COR-L47 (cell line): ENCODE results near the gene PLCB1.

Experiments
- DNase-seq: peaks from one replicate; lab custom pipeline; 2025; lab: John Stamatoyannopoulos, UW

The PLCB1 gene

DNA sequence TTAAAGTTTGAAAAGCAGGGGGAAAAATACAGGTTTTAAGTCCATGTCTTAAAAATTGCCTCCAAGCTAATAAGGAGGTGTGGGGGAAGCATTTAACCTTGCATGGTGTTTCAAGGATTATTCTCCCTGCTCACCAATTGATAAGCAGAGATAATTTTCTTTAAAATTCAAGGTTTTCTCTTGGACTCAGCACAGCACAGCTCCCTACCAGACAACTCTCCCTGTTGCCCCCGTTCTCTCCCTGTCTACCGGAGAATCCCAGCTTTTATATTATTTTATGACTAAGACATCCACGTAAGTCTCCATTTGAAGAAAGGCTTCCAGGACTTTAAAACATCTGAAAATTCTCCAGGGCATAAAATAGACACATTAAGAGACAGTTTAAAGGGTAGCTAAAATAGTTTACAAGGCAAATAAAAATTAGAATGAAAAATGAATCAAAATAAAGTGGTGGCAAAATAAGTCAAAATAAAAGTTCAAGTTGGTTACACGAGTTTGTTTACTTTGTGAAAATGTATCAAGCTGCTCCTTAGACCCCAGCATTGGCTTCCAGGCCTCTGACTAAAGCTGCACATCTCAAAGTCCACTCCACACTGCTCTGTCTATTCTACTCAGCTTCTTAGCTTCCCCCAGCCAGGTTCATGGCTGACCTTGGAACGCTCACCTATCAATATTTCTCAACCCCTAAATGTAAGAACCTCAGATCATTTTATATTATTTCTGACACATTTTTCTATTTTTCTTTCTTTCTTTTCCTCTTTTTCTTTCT is 748.2 kb downstream of the PLCB1 start:
- DNase-seq: no peak

DNA sequence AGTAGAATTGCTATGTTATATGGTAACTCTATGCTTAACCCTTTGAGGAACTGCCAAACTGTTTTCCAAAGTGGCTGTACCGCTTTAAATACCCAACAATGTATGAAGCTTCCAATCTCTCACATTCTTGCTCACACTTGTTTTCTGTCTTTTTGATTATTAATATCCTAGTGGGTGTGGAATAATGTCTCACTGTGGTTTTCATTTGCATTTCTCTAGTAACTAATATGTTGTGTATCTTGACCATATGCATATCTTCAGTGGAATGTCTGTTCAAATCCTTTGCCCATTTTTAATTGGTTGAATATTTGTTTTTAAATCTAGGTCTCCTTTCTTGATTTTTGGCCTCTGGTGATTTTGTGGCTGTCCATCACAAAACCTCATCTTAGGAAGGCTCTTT is 759.0 kb downstream of the PLCB1 start:
- DNase-seq: no peak

DNA sequence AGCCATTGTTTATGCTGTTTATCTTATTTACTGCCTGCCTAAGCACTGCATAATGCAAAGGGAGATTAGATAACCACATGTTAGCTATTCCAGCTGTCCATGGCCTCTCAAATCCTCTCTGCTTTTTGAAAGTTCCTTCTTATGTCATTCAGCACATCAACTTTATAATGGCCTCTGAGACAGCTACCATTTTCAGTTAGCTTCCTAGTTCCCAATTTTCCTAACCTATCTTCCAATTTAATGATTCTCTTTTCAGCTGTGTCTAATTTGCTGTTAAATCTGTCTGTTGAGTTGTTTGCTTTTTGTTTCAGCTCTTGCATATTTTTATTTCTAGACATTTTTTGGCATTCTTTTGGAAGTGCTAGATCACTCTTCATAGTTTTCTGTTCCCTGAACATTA is 763.4 kb downstream of the PLCB1 start:
- no peak for DNase-seq

DNA sequence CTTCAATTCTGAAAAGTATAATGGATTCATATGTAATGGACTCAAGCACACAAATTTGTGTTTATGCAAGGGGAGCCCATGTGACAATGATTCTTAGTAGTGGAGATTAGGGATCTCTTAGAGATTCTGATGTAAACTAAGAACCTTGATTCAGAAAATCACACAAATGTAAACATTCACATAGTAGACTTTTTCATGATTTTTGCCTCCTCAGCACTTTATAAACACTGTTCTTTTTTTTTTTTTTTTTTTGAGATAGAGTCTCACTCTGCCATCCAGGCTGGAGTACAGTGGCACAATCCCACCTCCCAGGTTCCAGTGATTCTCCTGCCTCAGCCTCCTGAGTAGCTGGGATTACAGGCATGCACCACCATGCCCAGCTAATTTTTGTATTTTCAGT is 766.8 kb downstream of the PLCB1 start:
- DNase-seq: no peak

DNA sequence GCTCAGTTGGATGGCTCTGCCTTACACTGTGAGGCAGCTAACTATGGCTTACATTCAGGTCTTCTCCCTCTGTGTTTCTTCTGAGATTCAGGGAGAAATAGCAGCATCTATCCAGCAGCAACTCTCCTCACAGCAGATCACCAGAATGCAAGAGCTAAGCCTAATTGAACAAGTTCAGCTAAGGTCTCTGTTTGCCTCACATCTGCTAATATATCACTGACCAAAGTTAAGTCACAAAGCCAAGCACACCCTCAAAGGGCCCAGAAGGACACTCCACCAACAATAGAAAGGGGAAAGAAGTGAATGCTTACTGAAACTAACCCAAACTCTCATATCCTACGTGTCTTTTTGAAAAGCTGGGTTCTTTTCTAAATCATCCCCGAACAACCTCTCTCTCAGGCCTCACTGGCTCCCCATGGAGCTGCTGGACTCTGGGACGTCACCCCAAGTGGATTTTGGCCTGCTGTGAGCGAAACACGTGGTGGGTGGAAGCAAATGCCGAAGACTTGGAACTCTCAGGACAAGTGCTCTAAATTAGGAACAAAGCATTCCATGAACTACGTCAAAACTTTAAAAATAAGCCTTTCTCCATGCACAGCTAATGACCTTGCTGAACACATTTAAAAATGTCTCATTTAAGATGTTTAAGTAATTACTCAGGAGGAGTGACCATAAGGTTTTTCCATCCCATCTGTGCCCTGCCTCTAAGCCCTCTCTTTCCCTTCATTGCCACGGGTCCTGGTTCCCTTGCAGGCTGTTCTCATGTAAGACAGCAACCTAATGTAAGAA is 769.4 kb downstream of the PLCB1 start:
- no peak for DNase-seq

DNA sequence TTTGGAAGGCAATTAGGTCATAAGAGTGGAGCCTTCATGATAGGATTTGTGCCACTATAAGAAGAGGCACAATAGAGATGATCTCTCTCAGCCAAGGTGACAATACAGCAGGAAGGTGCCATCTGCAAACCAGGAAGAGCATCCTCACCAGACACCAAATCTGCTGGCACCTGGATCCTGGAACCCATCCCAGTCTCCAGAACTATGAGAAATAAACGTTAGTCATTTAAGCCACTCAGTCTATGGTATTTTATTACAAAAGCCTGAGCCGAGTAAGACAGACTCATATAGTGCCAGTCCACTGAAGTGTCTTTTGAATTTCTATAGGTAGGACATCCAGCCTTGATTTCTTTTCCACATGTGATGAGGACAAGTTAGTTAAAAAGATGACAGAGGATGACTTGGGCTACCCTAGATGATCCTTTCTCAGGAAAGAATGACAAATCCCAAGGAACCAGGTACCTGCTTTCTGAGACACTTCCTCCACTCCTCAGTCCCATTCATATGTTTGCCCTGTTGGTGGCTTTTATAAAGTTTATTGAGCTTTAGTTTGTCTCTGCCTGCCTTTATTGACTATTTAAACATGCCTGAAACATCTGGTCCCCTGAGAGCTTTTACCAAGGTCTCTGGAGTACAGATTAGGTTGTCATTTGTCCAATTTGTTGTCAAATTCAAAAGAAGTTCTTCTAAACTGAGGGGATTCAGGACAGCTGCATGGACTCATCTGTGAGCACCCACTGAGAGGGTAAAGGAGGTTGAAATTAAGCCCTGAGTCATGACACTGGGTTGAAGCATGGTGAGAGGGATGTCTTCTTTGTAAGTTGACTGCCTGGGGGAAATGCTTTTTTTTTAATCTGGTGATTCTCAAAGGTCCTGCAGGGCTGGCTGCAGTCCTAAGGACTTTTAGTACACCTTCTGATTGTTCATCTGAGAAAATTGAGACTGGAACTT is 771.9 kb downstream of the PLCB1 start:
- DNase-seq: no peak

DNA sequence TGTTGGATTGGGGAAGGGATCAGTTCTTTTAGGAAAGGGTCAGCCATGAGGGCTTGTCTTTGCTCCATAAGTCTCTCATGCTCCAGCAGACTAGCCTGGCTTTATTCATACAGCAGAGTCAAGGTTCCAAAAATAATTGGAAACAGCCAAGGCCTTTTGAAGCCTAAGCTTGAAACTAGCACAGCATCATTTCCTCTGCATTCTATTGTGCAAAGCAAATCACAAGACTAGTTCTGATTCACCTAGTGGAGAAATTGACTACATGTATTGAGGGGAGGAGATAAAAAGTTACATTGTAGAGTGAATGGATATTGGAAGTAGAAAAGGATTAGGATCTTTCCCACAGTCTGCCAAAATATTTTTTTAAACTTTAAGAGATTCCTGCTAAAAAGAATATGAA is 777.5 kb downstream of the PLCB1 start:
- no peak for DNase-seq

DNA sequence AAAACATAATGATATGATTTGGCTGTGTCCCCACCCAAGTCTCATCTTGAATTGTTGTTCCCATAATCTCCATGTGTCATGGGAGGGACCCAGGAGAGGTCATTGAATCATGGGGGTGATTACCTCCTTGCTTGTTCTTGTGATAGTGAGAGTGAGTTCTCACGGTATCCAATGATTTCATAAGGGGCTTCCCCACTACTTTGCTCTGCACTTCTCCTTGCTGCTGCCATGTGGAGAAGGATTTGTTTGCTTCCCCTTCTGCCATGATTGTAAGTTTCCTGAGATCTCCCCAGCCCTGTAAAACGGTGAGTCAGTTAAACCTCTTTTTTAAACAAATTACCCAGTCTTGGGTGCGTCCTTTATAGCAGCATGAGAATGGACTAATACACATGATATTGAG is 780.0 kb downstream of the PLCB1 start:
- DNase-seq: no peak

DNA sequence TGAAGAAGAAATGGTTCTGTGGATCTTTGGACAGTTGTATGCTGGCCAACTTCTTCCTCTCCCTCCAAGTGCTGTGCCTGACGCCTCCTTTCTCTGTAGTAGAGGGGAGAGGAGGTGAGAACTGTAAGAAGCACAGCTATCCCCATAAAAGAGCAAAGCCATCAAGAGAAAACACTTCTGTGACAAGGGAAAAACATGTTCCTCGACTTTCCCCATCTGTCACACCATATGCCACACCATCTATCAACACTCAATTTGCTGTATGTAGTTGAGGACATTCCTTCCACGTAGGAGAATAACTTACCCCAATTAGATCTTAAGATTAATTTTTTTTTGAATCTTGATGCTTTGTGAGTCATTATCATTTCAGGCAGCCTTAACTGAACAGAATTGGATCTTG is 780.7 kb downstream of the PLCB1 start:
- DNase-seq: no peak

DNA sequence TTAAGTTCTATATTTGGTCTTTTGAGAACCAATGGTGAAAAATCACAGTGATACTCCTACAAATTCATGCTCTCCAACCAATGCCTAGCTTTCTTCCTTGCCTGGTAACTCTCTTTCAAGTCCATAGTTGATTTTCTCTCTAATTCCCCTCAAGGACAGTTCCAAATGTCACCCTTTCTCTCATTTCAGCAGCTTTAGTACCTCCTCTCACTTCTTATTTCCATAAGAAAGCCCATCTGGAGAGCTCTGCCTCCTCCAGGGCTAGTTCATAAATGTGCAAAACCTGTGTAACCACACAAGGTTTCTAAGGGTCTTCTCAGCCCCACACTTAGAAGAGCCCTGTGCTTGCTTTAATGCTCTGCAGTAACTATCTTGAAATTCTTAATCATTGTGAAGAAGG is 781.4 kb downstream of the PLCB1 start:
- no peak for DNase-seq

DNA sequence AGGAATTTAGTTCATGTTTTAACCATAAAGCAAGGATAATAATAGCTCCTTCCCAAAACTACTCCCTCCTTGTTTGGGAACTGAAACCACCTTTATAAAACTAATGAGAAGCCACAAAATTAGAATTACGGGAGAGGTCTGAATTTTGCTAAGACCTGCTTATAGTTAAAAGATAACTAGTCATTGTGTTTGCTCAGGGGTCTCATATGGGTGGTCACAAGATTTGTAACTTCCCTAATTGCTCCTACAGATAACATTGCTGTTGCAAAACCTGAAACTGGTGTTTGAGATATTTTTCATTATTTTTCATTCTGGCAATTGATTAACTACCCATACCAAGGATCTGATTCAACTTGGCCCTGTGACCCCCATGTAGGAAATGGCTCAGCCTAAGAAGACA is 782.4 kb downstream of the PLCB1 start:
- no peak for DNase-seq

DNA sequence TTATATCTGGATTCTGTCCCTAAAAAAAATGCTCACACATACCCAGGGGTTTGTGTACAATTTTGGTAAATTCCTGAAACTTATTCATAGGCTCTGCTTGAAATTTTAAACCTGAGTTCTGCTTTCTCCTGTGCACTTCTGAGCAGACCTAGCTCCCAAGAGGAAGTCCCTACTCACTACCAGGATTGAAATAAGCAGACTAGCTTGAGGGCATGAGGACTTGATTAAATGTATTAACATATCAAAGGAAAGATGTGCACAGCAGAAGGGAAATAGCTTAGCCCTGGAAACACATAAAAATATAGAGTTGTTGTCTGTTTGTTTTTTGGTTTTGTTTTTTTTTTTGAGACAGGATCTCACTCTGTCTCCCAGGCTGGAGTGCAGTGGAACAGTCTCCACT is 785.0 kb downstream of the PLCB1 start:
- DNase-seq: no peak

DNA sequence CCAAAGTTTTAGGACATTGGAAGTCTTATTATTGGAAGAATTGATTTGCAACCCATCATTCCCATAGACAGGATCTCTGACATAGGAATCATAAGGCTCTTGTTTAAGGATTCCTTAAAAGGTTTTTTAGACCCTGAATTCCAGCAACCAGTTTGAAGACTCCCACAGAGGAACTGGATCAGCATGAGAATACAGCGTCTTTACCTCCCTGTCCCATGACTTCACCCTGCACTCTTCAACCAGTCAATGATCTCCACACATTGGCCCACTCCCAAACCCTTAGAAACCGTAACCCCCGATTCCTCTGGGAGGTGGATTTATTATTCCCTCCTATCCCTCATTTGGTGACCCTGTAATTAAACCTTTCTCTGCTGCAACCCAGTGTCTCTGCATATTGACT is 786.1 kb downstream of the PLCB1 start:
- no peak for DNase-seq

DNA sequence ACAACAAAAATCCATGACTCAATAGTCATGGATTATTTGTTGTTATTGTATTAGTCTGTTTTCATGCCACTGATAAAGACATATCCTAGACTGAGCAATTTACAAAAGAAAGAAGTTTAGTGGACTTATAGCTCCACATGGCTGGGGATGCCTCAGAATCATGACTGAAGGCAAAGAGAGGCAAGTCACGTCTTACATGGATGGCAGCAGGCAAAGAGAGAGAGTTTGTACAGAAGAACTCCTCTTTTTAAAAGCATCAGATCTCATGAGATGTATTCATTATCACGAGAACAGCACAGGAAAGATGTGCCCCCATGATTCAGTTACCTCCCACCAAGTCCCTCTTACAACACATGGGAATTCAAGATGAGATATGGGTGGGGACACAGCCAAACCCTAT is 792.5 kb downstream of the PLCB1 start:
- no peak for DNase-seq

DNA sequence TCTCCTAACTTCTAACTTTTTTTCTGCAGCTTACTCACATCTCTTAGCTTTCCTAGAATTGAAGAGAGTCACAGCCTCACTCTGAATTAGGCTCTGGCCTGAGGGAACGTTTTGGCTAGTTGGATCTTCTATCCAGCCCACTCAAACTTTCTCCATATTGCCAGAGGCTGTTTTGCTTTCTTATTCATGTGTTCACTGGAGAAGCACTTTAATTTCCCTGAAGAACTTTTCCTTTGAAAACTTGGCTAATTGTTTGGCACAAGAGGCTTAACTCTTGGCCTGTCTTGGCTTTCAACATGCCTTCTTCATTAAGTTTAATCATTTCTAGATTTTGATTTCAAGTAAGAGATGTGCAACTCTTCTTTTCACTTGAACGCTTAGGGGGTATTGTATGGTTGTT is 798.7 kb downstream of the PLCB1 start:
- DNase-seq: no peak

DNA sequence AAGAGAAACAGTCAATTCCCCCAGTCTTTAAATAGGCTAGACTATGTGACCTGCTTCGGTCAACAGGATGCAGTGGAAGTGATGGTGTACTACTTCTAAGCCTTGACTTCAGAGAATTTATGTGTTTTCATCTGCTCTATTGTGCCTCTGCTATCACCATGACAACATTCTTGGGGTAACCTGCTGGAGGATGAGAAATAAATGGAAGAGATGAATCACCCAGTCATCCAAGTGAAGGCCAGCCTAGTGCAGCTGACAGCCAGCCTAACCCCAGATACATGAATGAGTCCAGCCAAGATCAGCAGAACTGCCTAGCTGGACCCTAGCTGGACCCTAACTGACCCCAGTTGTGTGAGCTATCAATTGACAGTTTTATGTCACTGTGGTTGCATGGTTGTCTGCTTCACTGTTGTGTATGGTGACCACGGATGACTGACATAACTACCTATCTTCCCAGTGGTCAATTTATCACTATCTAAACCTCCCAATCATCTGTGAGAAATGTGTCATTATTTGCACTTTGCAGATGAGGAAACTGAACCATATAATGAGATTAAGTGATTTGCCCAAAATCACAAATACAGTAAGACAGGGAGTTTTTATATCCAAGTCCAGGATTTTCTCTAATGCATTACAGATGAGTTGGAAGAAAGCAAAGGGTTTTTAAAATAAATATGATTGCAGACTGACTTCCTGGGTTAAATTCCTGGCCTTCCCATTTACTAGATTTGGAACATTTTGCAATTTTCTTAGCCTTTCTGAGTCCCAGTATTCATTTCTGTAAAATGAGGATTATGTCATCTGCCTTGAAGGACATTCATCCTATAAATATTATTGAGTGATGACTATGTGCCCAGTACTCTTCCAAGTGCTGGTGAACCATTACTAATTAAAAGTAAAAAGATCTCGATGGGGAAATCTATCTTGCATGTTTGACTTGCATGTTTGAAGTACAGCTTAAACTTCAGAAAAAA is 800.4 kb downstream of the PLCB1 start:
- no peak for DNase-seq

DNA sequence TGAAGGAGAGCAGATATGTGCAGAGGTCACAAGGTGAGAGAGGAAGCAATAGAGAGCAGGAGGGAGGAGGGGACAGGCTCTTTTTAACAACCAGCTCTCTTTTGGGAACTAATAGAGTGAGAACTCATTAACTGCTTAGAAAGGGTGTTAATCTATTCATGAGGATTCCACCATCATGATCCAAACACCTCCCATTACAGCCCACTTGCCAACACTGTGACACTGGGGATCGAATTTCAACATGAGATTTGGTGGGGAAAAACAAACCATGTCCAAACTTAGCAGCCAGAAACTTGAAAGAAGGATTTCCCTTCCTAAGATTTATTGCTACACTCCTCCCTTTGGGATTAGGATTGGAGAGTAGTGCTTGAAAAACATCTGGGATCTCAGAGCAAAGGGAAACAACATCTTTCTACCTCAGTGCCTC is 801.3 kb downstream of the PLCB1 start:
- DNase-seq: no peak

DNA sequence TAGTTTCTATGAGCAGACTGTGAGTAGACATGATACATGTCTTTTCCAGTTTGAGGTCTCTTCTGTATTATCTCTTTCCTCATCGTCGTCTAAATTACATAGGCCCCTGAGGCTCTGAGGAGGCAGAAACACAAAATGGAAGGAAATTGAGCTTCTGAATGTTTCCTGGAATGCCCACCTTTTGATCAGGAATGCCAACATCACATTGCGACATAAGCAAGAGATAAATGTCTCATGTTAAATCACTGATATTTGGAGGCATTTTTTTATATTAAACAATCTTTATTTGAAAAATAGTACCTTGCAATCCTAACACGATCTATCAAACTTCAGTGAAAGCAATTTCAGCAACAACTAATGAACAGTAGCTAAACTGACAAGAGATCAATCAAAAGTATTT is 802.3 kb downstream of the PLCB1 start:
- DNase-seq: no peak
